ENCODE measurements around the gene CHMP2A.

Gene CHMP2A

DNA sequence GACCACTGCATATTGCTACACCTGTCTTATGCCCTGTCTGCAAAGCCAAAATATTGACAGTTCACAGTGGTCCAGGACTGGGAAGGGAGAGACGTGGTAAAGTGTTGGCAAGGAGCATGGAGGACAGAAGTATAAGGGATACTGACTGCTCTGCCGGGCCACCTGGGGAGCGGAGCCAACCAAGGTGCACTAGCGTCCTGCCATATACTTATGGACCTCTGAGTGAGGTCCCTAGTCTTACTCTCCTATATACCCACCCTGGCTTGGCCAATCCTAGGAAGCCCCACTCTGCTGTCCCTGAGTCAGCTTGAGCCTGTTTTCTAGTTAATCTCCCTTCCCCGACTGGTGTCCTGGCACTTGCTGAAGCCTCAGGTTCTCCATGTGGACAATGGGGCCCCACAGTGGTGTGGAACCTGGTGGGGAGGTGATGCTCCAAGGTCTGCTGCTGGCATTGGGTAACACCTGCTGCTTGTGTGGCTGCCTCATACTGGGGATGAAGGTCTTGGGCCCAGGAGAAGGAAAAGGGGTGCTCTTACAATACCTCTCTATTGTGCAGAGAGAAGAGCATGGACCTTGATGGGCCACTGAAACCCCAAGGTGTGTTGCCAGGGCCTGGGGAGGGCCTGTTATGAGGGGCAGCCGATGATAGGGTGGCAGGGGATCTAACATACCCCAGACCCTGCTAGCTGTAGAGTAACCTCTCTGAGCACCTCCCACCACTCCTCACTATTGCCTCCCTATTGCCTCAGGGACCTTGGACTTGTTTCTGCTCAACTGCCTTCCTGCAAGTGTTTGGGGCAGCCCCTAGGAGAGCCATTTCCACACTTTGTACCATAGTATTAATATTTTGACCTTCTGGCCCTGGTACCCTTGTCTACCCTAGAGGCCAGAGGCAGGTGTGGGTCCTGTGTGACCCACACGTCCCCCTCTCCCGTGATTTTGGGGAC is 17.8 kb downstream of the CHMP2A start:
- DNase-seq, result no peak

DNA sequence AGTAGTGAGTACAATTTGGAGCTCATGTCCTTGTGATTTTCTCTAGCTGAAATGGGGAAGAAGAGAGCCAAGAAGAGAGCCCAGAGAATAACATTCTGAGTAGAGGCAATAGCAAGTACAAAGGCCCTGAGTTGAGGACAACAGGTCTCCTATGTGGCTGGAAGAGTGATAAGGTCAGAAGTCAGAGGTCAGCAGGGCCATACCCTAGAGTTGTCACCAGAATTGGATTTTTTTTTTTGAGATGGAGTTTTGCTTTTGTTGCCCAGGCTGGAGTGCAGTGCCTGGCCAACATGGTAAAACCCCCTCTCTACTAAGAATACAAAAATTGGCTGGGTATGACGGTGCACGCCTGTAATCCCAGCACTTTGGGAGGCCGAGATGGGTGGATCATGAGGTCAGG is 19.0 kb downstream of the CHMP2A start:
- DNase-seq, result no peak

DNA sequence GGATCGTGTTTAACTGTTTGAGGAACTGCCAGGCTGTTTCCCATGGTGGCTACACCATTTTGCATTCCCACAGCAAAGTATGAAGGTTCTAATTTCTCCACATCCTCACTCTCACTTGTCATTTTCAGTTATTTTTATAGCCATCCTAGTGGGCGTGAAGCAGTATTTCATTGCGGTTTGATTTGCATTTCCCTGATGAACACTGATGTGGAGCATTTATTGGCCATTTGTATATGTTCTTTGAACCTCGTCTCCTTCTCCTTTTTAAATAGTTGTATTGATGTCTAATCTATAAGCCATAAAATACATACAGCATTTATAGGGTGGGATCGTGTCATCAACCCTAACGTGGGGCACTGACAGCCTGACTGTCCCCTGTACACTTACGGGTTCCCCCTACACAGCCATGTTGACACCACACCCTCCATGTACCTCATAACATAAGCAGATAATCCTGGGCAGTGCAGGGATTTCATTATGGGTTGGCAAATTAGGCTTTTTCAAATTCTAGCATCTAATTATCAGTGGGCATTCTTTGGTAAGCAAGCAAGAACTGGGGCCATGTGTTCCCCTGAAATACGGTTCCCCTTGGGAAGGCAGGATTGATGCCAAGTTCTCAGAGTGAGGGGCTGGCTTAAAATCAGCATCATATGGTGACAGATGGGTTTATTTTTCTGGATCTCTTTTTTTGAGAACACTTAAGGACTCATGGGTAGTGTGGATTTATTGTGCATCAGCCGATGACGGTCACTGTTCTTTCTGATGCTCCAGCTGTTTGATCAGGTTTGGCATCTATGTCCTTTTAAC is 23.7 kb downstream of the CHMP2A start:
- no peak for DNase-seq

DNA sequence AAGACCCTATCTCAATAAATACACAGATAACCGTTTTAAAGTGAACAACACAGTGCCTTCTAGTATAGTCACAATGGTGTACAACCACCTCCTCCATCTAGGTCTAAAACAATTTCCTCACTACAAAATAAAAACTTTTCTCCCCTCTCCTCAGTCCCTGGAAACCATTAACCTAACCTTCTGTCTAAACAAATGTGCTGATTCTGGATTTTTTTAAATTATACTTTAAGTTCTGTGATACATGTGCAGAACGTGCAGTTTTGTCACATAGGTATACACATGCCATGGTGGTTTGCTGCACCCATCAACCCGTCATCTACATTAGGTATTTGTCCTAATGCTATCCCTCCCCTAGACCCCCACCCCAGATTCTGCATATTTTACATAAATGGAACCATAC is 25.5 kb downstream of the CHMP2A start:
- DNase-seq, result no peak

DNA sequence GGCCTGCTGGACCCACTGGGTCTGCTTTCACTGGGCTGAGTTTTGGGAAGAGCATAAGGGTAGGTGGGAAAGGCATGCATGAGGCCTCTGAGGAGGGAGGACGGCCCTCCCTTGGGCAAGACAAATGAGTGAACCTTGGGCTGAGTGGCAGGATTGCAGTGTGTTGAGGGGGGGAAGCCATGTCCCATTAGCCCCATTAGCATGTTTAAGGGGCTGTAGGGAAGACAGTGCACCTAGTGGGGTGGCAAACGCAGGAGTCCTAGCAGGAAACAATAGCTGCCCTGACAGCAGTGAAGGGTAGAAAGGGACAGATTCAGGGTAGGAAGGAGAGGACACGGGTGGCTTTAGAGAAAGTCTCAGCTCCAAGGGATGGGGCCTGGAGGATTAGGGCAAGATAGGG is 32.2 kb downstream of the CHMP2A start:
- no peak for DNase-seq

DNA sequence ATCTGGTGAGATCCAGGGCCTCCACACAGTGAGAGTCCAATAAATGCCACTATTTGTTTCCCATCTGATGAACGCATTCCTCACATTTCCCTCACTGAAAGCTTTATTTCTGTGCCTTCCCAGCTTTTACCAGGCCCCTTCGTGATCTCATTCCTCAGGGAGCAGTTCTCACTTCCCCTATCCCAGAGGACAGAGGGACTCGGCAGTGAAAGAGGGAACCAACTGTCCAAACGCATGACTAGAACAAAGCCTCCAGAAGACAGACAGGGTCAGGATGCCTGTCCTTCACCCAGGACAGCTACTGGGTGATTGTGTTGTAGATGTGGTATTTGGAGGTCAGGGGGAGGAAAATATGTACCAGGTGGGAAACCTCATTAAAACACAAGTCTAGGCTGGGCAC is 33.3 kb downstream of the CHMP2A start:
- DNase-seq, result no peak

DNA sequence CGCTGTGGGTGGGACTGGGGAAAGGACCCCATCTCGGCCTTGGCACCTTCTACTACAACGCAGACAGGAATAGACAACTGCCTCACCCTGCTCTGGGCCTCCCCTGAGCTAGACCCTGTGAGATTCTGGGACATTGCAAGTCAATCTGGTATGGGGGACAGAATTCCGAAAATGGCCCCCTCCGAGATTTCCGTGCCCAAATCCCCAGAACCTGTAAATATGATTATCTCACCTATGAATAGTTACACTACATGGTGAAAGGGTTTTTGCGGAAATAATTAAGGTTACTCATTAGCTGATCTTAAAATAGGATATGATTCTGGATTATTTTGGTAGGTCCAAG is 34.7 kb downstream of the CHMP2A start:
- no peak for DNase-seq

DNA sequence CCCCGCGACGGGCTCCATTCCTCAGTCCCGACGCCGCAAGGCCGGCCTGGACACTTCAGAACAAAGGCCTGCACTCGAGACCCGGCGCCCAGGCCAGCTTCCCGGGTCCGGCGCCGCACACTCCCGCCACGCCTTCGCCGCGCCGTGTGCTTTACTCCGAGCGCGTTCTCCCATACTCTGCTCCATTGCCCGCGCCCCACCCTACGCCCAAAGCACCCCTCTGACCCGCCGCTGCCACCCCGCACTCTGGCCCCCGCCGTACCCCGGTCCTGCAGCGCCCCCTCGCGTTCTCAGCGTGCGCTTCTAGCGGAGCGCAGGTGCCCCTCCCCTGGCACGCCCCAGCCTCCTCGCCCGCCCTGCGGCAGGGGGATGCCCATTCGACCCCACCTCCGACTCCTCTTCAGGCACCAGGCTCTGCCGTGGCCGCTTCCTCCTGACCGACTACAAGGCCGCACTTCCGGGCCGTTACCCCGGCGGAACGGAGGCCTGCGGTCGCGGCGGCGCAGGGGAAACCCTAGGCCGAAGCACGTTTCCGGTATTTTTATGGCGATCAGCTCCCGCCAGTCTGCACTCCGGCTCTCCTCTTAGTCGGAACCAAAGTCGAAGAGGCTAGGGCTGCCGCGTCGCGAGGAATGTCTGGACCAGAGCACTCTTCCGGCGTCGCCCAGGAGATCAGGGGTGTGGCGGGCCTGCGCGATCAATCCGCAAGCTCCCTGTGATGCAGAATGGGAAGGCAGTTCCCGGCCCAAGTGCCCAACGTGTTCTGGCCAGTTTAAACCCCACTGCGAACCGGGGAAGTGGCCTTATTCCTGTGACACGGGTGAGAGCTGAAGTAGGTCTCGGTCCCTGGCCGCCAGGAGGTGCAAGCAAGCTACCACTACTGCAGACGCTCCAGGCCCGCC is 35.3 kb downstream of the CHMP2A start, which contains the start of gene ZBTB45:
TSS of gene ZBTB45 (minus strand) at position 456 of the 902 bp plus-strand sequence. CDS start 2,137 bp downstream, outside the sequence.
- DNase-seq, result peak; percentile 93

DNA sequence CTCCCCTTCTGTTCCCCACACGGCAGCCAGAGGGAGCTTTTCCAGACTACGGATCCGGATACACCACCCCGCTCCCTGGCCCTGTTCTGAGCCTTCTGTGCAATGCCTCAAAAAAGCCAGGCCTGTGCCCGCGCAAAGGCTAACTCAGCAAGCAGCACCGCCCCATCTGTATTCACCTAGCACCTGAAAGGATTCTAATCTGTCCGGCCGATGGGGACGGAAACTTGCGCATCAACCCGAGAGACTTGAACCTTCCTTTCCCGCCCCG is 35.9 kb downstream of the CHMP2A start:
- peak; percentile 52 for DNase-seq

DNA sequence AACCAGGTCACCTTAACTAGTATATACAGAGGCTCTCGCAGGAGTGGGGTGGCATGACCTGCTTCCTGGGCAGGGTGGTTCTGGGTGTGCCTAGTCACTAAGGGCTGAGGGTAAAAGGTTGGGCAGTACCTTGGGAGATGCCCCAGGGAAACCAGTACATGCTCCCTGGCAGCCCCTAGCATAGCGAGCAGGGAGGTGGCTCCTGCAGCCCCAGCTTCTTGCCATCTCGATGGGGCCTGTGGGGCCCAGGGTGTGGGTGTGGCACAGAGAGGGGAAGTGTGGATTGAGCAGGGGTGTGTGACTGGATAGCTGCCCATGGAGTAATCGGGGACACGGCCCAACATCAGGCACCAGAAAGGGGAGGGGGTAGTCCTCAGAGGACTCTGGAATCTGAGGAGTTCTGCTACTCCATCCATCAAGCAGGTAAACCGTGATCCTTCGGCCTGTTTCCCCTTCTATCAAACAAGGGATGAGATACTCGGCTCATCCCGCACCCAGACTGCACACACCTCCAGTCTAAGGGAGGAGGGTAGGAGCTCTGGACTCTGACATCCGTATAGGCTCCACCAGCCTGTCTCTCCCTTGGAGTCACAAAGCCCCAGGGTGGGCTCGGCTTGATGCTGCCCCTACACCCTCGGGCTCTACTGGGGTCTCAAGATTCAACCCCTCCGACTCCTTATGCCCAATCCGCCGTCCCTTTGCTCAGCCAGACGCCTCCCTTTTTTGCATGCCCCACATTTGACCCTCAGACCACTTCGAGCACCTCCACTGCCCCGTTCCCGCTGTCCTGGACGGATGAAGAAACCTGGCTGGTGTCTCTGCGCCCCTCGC is 36.4 kb downstream of the CHMP2A start:
- no peak for DNase-seq

DNA sequence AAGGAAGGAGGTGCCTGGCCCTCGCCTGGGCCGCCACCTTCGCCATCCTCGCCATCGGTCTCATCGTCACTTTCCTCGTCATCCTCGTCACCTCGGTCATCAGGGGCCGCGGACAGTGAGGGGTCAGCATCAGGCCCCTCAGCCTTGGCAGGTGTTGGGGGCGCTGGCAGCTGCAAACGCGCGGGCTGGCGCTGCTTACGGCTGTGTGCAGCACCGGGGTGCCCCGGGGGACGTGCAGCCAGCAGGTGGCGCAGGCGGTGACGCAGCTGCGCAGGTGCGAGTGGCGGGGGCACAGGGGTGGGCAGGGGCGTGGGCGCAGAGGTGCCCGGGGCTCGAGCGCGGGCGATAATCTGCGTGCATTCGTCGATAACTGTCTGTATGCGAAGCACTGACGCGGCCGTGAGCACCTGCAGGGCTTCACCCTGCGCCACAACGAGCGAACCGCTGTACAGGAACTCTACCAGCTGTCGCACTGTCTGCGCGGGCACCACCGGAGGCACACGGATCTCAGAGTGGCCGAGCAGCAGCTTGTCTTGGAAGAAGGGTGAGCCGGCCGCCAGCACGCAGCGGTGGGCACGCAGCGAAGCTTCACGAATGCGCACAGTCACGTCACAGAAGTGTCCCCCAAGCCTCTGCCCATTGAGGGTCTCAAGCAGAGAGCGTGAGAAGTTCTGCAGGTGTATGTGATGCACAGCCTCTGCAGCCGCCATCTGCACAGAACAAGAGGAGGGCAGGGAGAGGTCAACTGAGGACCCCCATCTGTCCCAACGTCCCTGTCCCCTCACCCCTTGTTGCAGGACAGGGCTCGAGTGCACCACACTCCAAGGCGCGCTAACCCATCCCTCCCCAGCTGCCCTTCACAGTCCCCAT is 37.7 kb downstream of the CHMP2A start:
- no peak for DNase-seq

DNA sequence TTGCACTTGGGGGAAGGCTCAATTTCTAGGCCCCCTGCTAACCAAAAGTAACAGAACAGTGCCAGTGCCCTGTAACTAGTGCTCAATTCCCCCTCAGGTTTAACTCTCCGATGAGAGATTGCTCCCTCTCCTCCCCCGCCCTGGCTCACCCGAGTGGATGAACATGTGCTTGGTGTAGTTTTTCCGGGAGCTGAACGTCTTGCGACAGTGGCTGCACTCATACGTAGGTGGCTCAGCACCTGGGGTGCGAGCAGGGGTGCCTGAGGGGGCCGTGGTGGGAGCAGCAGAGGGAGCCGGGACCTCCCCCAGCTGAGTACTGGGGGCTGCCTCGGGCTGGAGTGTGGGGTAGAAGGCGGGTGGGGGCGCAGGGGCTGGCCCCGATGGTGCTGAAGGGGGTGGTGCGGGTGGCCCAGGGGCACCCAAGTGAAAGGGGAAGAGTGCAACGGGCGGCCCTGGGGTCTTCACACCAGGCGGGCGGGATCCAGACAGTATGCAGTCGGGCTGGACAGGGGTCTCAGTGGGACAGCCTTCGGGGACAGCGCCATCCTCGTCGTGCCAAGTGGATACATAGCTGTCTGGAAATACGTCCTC is 38.6 kb downstream of the CHMP2A start:
- DNase-seq, result no peak

DNA sequence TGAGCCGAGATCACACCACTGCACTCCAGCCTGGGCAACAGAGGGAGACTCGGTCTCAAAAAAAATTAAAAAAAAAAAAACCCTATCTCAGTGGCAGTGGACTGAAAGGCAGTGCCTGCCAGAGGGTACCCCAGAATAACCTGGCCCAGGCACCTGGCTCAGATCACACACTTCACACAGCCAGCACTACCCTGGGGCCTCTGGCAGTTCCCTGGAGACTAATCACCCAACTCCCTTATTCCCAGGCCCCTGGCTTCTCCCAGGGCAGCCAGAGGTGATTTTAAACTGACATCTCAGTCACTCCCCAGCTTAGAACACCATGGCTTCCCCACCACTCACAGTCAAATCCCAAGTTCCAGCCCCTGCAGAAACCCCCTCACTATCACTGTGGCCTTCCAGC is 39.6 kb downstream of the CHMP2A start:
- DNase-seq, result no peak

DNA sequence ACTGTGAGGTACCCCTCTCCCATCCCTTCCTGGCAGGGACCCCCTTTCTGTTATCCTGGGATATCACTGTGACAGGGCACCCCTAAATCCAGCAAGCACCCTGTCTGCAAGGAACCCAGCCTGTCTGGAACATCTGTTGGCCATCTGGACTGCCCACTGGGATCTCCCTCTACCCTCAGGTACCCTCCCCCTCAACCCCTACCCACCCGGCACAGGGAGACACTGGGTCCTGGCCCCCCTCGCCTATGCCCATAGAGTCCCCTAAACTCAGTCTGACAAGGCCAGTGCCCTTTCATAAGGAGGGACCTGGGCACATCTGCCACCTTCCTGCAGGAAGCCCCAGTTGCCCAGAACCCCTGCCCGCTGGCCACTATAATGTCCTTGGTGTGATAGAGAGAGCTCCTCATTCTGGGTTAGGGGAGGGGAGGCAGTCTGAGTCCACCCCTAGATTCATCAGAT is 40.3 kb downstream of the CHMP2A start:
- DNase-seq, result no peak

DNA sequence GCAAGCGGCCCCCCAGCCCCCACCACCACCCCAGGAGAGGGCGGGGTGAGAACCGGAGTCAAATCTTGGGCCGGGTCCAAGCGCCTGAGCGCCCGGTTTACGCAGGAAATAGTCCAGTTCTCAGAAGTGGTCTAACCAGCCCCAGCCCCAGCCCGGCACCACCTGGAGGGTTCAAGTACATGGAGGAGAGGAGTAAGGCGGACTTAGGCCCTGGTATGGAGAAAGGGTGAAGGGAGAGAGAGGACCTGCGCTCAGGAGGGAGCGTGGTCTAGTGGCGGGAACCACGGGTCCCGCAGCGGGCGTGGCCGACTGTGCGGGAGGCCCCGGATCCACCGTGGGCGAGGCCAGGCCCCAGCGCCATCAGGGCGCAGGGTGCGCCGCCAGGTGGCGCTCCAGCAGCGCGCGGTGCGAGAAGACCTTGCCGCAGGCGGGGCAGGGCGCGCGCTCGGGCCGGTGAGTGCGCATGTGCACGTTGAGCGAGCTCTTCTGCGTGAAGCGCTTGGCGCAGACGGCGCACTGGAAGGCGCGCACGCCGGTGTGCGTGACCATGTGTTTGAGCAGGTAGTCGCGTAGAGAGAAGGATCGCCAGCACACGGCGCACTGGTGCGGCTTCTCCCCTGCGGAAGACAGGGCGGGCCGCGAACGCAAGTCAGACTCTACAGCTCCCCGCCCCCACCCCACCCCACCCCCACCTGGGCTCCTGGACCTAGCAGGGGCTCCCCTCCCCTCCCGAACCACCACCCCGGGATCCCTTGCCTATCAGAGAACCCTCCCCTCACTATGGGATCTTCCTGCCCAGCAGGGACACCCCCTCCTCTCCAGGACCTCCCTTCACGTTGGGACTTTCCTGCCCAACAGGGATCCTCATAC is 41.0 kb downstream of the CHMP2A start:
- peak; percentile 94 for DNase-seq

DNA sequence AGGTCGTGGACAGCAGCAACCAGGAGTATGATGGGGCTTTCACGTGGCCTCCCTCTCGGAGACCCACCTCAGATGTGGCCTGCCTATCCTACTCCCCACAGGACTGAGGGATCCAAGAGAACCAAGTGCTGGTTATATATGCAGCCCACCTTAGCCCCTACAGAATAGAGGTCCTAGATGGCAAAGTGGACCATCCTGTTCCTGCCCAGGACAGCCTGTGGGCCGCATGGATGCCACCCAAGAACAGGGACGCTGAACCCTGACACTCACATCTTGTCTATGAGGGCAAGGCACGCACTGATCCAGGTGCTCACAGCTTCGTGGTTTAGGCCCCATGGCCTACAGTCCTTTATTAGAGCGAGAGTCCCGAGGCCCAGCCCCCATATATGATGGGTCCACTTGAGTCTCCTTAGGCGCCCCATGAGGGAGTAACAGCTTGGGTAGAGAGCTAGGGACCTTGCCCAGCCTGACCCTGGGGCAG is 41.7 kb downstream of the CHMP2A start:
- no peak for DNase-seq

DNA sequence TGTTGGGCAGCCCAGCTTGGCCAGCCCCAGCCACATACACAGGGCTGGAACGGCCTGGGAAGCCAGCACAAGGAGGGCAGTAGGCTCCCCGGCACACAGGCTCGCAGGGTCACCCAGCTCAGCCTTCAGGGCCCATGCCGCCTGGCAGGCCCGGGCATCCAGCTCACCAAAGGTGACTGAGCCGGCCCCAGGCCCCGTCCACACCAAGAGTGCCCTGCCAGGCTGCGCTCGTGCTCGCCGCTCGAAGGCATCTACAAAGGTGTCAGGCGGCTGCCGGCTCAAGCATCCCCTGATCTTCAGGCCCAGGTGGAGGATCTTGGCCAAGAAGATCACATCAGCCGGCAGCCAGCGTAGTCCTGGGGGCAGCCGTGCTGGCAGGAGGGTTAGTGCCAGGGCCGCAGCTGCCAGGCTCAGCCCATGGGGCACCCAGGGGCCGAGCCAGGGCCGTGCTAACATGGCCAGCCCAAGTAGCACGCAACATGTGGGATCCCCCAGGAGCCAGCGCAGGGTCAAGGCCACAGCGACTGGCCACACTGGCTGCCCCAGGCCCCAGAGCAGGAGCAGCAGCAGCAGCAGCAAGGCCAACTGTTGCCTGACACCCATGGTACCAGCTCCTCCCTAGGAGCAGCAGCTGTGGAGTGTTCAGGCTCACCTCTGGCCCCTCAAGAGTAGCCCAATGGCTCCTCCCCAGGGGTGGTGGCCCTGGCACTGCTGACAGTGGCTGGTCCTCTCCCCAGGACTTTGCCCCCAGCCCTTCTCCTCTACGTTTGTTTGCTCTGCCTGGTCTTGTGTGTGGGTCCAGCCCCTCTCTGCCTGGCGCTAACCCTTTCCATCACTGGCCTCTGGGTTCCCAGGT is 43.3 kb downstream of the CHMP2A start, which contains the start of gene SLC27A5:
TSS of gene SLC27A5 (minus strand) at position 640 of the 856 bp plus-strand sequence. CDS start at position 603, 37 bp downstream.
- DNase-seq, result no peak
